Peyer's patch (tissue), 4 donors: ENCODE results near the gene ZNF214.

Experiments
- CTCF ChIP-seq, 6 experiments: fragments of 450-650 bp in 4 of 6; fragments of 200-600 bp in 2 of 6; sonication (generic) in 1 of 6; IDR thresholded peaks; one replicate each; pipeline ENCODE4 v1.5.1; 2017 to 2019; ENCODE audit warnings: antibody characterized with exemption in 6 of 6, mild to moderate bottlenecking in 3 of 6, moderate library complexity in 1 of 6
- POLR2A ChIP-seq, 2 donors: fragments of 450-650 bp; IDR thresholded peaks; one replicate each; pipeline ENCODE4 v1.5.1; 2017; ENCODE audit warnings: antibody characterized with exemption in 2 of 2, mild to moderate bottlenecking in 2 of 2, moderate library complexity in 2 of 2

GRCh38 chr11:7030836-7031235 lies 10.7 kb upstream of the ZNF214 start:
- TF ChIP-seq CTCF (IDR thresholded peaks at IDR 0.05) (no peak), POLR2A (IDR thresholded peaks at IDR 0.05) (no peak)
